ENCODE data around the gene MELK. TPM values are rescaled to one million over a fixed set of nuclear protein-coding genes. Genes with fewer than 3 reads are reported as not detected.

The MELK gene
- total and polyA plus RNA-seq, 2 of the 13 experiments (the other 11 are each of a cell fraction or from before 2014, with no cell fraction given), result 16.7 to 50.4 TPM

GRCh38 chr9:36530224-36530623, 42.5 kb upstream of the MELK start:
- H3K27me3 ChIP-seq (ENCODE audit: control insufficient read depth in 1 of 2, insufficient read depth in 2 of 2, low read length in 2 of 2), result no peaks in the 10 kb centered on the region; a peak in 1 of 5 replicates
- H3K4me1 ChIP-seq (ENCODE audit: insufficient read depth, low read length), result no peaks in the 10 kb centered on the region
- H2AFZ ChIP-seq (ENCODE audit: low read length), result no peak overlapping the region
- H3K4me3 ChIP-seq (replicated peaks in 1 of 3; ENCODE audit: insufficient read depth in 1 of 3, low read depth in 2 of 3, low read length in 3 of 3), result no peak overlapping the region
- TF ChIP-seq PAF1 (CRISPR knock-in tag; IDR thresholded peaks at IDR 0.05) (no peak), ZIK1 (CRISPR knock-in tag; IDR thresholded peaks at IDR 0.05; ENCODE audit: borderline replicate concordance, low read depth) (no peak), ZNF766 (CRISPR knock-in tag; IDR thresholded peaks at IDR 0.05; ENCODE audit: borderline replicate concordance) (no peak), ZNF546 (CRISPR knock-in tag; conservative IDR thresholded peaks at IDR 0.05) (no peak), CBX5 (CRISPR knock-in tag; IDR thresholded peaks at IDR 0.05; ENCODE audit: borderline replicate concordance) (no peak), ZNF180 (CRISPR knock-in tag; IDR thresholded peaks at IDR 0.05; ENCODE audit: borderline replicate concordance, low read depth) (no peak), PREB (CRISPR knock-in tag; IDR thresholded peaks at IDR 0.05) (no peak), ZNF878 (CRISPR knock-in tag; IDR thresholded peaks at IDR 0.05) (no peak), ELF4 (CRISPR knock-in tag; IDR thresholded peaks at IDR 0.05; ENCODE audit: borderline replicate concordance) (no peak), ZNF343 (CRISPR knock-in tag; IDR thresholded peaks at IDR 0.05) (no peak)
- intact Hi-C loops (cut with micrococcal nuclease; ENCODE audit: unreplicated experiment), result no loop called here
- 42% methylated on average over 2 of the region's 2 CpGs for WGBS (ENCODE audit: low lambda C conversion rate)
- no peaks in the 10 kb centered on the region for H4K20me1 ChIP-seq (ENCODE audit: insufficient read depth, low read length)
- in situ Hi-C loops (cut with HindIII; ENCODE audit: extremely low pct_ligation_motif_present, low pct_unique_long_range_greater_than_20kb), result no loop called here
- H3K4me2 ChIP-seq (ENCODE audit: low read depth, low read length), result no peak overlapping the region
- no peak for ATAC-seq
- ChIA-PET CTCF (ENCODE audit: low intra/inter-chr PET ratio, low total read pairs) (no interaction called here), POLR2A (no interaction called here)
- no peaks in the 10 kb centered on the region for H3K36me3 ChIP-seq (replicated peaks in 1 of 2; ENCODE audit: control insufficient read depth in 1 of 2, insufficient read depth in 2 of 2, low read length in 2 of 2)
- no peak overlapping the region for H3K9ac ChIP-seq (ENCODE audit: insufficient read depth, low read depth, low read length)
- no peak for FAIRE-seq
- H3K79me2 ChIP-seq (ENCODE audit: insufficient read depth, low read length), result no peaks in the 10 kb centered on the region
- no peak for DNase-seq (ENCODE audit: low spot score)
- no peak overlapping the region for H3K27ac ChIP-seq (ENCODE audit: extremely low read length, insufficient read depth, low read length)
- BruUV-seq (replicated peaks), result no TSS peak
- H3K9me3 ChIP-seq (ENCODE audit: low read length), result no peaks in the 10 kb centered on the region
